ENCODE results near the gene ADM2. TPM values are rescaled to one million over a fixed set of nuclear protein-coding genes. Genes with fewer than 3 reads are reported as not detected.

ADM2 gene
- total RNA-seq, 4 donors from 2014 or later: under 0.01 to 1.9 (median 0.89) TPM

DNA sequence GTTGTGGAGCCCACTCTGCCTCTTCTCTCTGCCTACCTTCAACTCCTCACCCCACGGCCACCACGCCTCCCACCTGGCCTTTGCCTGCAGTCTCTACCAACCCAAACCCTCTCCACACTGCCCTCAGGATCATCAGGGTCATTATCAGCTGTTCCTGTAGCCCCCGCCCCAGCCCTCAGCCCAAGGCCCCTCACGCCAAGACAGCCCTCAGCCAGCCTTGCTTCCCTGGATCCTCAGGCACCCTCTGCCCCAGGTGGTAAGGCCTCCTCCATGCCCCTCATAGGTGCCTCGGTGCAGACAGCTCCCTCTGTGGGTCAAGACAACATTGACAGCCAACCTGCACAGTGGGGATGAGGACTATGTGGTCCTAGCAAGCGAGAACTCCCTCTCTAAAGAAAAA, 8.3 kb upstream of the ADM2 start:
- no peak overlapping the region for H3K27ac ChIP-seq
- H3K9me3 ChIP-seq: no peaks in the 10 kb centered on the region
- H3K4me1 ChIP-seq: peaks cover 57 to 78% (median 57%) of the 10 kb centered on the region in 3 donors
- intact Hi-C loops (cut with DNase I): no loop called here
- WGBS, 2 donors: 63 to 77% methylated on average over 2 to 4 of the region's 6 CpGs
- DNase-seq: no peak
- H3K36me3 ChIP-seq: peaks cover 0 to 6% (median 2%) of the 10 kb centered on the region in 3 donors
- peak overlapping the region in 2 of 4 donors; percentile 75 to 84 for H3K4me3 ChIP-seq
- H3K27me3 ChIP-seq: no peaks in the 10 kb centered on the region
- TF ChIP-seq, protein P1, sequence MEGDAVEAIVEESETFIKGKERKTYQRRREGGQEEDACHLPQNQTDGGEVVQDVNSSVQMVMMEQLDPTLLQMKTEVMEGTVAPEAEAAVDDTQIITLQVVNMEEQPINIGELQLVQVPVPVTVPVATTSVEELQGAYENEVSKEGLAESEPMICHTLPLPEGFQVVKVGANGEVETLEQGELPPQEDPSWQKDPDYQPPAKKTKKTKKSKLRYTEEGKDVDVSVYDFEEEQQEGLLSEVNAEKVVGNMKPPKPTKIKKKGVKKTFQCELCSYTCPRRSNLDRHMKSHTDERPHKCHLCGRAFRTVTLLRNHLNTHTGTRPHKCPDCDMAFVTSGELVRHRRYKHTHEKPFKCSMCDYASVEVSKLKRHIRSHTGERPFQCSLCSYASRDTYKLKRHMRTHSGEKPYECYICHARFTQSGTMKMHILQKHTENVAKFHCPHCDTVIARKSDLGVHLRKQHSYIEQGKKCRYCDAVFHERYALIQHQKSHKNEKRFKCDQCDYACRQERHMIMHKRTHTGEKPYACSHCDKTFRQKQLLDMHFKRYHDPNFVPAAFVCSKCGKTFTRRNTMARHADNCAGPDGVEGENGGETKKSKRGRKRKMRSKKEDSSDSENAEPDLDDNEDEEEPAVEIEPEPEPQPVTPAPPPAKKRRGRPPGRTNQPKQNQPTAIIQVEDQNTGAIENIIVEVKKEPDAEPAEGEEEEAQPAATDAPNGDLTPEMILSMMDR (IDR thresholded peaks at IDR 0.05): peak in 3 of 6 experiments; percentile 14 to 42 (median 32)
- no peak for TF ChIP-seq POLR2A (IDR thresholded peaks at IDR 0.05)

DNA sequence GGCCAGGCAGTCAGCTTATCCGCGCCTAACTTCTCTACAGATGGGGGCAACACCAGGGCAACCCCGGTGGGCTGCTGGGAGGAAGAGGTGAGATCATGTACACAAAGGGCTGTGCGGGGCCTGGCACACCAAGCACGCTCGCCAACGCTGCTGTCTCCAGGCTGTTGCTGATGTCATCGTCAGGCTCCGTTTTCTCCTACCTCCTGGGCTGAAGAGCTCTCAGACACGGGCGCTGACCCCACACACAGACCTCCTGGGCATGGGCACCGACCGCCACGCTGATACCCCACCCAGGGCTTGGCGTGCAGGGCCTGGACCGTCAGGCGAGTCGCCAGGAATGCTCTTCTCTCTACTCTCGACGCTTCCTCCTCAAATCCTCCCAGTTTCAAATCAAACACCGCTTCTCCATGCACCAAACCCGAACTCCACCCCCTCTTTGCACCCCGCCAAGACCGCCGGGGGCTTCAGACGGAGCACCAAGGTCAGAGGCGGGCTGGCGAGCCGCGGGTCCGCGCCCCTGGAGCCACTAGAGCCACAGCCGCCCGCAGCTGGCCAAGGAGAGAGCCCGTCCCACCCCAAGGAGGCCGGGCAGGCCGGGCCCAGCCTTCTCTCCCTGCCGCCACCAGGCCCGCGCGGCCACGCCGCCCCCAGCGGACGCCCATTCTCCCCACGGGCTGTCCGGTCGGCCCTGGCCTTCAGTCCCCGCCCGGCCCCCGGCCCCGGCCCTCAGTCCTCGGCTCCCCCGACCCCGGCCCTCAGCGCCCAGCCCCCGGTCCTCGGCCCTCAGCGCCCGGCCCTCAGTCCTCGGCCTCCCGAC, 7.3 kb upstream of the ADM2 start:
- no peak for DNase-seq
- Histone ChIP-seq H3K9me3 (no peaks in the 10 kb centered on the region), H3K27me3 (peaks cover 0 to 6% (median 0%) of the 10 kb centered on the region in 4 donors), H3K36me3 (no peaks in the 10 kb centered on the region), H3K27ac (peak overlapping the region; percentile 94 to 95 (median 94)), H3K4me3 (peak overlapping the region; percentile 65 to 84 (median 76)), H3K4me1 (peaks cover 56 to 69% (median 57%) of the 10 kb centered on the region in 3 donors)
- no peak for TF ChIP-seq POLR2A (IDR thresholded peaks at IDR 0.05)
- TF ChIP-seq, protein P1 (IDR thresholded peaks at IDR 0.05): no peak
- 4 to 6% methylated on average over 15 to 20 of the region's 62 CpGs for WGBS, 2 donors
- intact Hi-C loops (cut with DNase I): no loop called here

DNA sequence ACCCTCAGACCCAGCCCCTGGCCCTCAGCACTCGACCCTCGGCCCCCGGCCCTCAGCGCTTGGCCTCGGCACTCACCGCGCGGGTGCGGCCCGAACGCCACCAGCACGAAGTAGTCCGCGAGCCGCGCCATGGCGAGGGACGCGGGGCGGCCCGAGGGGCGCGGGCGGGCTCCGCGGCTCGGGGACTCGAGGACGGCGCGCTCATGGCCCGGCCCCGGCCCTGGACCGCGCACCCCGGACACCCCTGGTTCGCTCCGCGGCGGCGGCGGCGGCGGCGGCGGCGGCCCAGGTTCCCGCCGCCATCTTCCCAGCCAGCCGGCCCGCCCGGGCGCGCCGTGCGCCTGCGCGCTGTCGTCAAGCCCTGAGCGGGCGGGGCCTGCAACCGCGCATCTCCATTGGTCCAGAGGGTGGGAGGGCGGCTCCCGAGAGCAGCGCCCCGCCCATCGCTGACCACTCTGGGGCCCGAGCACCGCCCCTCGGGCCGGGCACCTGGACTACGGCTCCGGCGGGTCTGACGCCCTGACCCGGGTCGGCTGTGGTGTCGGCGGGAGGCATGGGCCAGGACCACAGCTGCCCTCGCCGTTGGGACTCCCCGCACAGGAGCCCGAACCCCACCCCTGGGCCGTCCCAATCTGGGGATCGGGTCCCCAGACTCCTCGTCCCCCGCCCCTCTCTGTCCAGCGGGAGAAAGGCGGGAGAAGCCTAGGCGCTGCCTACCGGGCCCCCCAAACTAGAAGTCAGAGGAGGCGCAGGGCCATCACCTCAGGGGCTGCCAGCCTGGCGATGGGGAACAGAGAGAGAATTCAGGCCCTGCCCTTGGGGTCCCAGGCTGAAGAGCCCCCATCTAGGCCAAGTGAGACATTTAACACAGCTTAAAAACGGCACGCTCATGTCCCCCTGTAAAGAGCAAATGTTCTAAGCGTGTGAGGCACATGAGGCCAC, 6.4 kb upstream of the ADM2 start, which contains the start of gene SBF1:
Gene SBF1 (minus strand): TSS at position 326 of the 942 bp plus-strand sequence. CDS start 195 bp downstream, at position 131.
- peak; percentile 43 for DNase-seq
- TF ChIP-seq POLR2A (IDR thresholded peaks at IDR 0.05): peak in 3 of 4 donors; percentile 70 to 80 (median 73)
- TF ChIP-seq, protein P1 (IDR thresholded peaks at IDR 0.05): no peak
- peak within 1 kb of the TSS; percentile 65 to 84 (median 76) for H3K4me3 ChIP-seq
- no peaks in the 10 kb centered on the region for H3K9me3 ChIP-seq
- peaks cover 0 to 15% (median 0%) of the 10 kb centered on the region in 4 donors for H3K27me3 ChIP-seq
- H3K27ac ChIP-seq: peak within 1 kb of the TSS; percentile 94 to 95 (median 94)
- 27 to 30% methylated on average over 3 of the region's 97 CpGs for WGBS, 2 donors
- intact Hi-C loops (cut with DNase I): no loop called here
- H3K4me1 ChIP-seq: peaks cover 47 to 59% (median 48%) of the 10 kb centered on the region in 3 donors
- H3K36me3 ChIP-seq: no peaks in the 10 kb centered on the region

DNA sequence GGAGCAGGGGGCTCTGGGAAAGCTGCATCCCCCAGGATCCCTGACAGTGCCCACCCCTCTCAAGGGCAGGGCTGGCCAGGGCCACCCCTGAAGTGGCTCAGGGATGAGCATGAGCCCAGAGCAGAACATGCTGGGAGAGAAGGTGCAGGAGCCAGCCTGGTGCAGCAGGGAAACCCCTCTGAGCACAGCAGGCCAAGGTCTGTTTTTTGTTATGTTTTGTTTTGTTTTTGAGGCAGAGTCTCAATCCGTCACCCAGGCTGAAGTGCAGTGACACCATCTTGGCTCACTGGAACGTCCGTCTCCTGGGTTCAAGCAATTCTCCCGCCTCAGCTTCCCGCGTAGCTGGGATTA, 5.7 kb upstream of the ADM2 start:
- H3K27me3 ChIP-seq: peaks cover 0 to 22% (median 0%) of the 10 kb centered on the region in 4 donors
- DNase-seq: no peak
- H3K36me3 ChIP-seq: no peaks in the 10 kb centered on the region
- peak overlapping the region in 3 of 4 donors; percentile 75 to 84 (median 77) for H3K4me3 ChIP-seq
- H3K4me1 ChIP-seq: peaks cover 40 to 53% (median 42%) of the 10 kb centered on the region in 3 donors
- peak overlapping the region in 3 of 4 donors; percentile 94 to 95 (median 94) for H3K27ac ChIP-seq
- intact Hi-C loops (cut with DNase I): no loop called here
- TF ChIP-seq, protein P1 (IDR thresholded peaks at IDR 0.05): no peak
- no peak for TF ChIP-seq POLR2A (IDR thresholded peaks at IDR 0.05)
- WGBS, 2 donors: 85 to 87% methylated on average over 6 of the region's 6 CpGs
- H3K9me3 ChIP-seq: no peaks in the 10 kb centered on the region
